H1 (cell line): ENCODE measurements around the gene WASL. TPM values are rescaled to one million over a fixed set of nuclear protein-coding genes. Genes with fewer than 3 reads are reported as not detected.

Experiments used
- BCL11A ChIP-seq, 2 experiments: IDR thresholded peaks; one replicate each; pipeline ENCODE4 v1.6.1; 2011; ENCODE audit warnings: low read depth in 2 of 2, low read length in 2 of 2, mild to moderate bottlenecking in 2 of 2
- CHD7 ChIP-seq: fragments of 300-600 bp; sonication (generic); IDR thresholded peaks from 2 replicates; pipeline ENCODE4 v1.7.1; 2012; ENCODE audit warnings: low read length, moderate library complexity, mild to moderate bottlenecking, inconsistent platforms; ENCODE audit not compliant: insufficient replicate concordance
- CTBP2 ChIP-seq: IDR thresholded peaks from 2 replicates; pipeline ENCODE4 v1.7.0; 2011; ENCODE audit warnings: borderline replicate concordance, mild to moderate bottlenecking, moderate library complexity, mixed read lengths, low read length; ENCODE audit not compliant: insufficient read depth, insufficient read length
- GABPA ChIP-seq: IDR thresholded peaks from 2 replicates; pipeline ENCODE4 v1.6.1; 2011; ENCODE audit warnings: mild to moderate bottlenecking, low read length, moderate library complexity, borderline replicate concordance; ENCODE audit not compliant: insufficient read depth
- GTF2F1 ChIP-seq: IDR thresholded peaks from 2 replicates; pipeline ENCODE4 v1.6.1; 2012; ENCODE audit warnings: low read depth, low read length, improper control_type of control experiment, borderline replicate concordance
- MAFK ChIP-seq: IDR thresholded peaks from 2 replicates; pipeline ENCODE4 v1.6.1; 2012; ENCODE audit warnings: low read depth, mild to moderate bottlenecking, improper control_type of control experiment, low read length
- PHF8 ChIP-seq: fragments of 200-600 bp; sonication (generic); conservative IDR thresholded peaks from 2 replicates; pipeline ENCODE4 v1.7.1; 2012; ENCODE audit warnings: low read depth, mild to moderate bottlenecking, inconsistent platforms, low read length, moderate library complexity
- polyA plus RNA-seq, 7 experiments: library from polyadenylated mRNA; depleted of rRNA in 3 of 7; stranded (reverse) in 5 of 7; unstranded in 2 of 7; fragments of >200 nt in 5 of 7; fragments of 200-250 nt in 2 of 7; gene quantifications; 1 replicate in 5 of 7; 2 replicates in 1 of 7; 4 replicates in 1 of 7; pipeline versions ENCODE4 v1.2.1 to v1.2.3, GENCODE V29; 2011 to 2013; ENCODE audit warnings: missing spikeins in 2 of 7, mixed read lengths in 2 of 7
- total RNA-seq: library from RNA; stranded (reverse); fragmentation: NEBNext Ultra II Directional; extraction: Animal tissue kit (Norgen Biotek cat#: 25700); gene quantifications from 2 replicates; pipeline ENCODE4 v1.2.1, GENCODE V29; 2021

WASL gene
- total and polyA plus RNA-seq, 2 of the 8 experiments (the other 6 are each of a cell fraction or from before 2014, with no cell fraction given): 7.7 to 38.9 TPM

GRCh38 chr7:123640583-123640982 is 108.2 kb downstream of the WASL start (continued):
- TF ChIP-seq CHD7: no peak
- no peak for TF ChIP-seq MAFK
- no peak for TF ChIP-seq BCL11A (IDR thresholded peaks at IDR 0.05; ENCODE audit: low read depth in 2 of 2, low read length in 2 of 2)
- no peak for TF ChIP-seq PHF8
- TF ChIP-seq GTF2F1: no peak
- TF ChIP-seq GABPA: no peak
- TF ChIP-seq CTBP2: no peak
